H9 (cell line): ENCODE data around the gene IL1B. TPM values are rescaled to one million over a fixed set of nuclear protein-coding genes. Genes with fewer than 3 reads are reported as not detected.

ENCODE experiments used
- DNase-seq: peaks from one replicate; pipeline ENCODE4 v3.0.0-alpha.2; 2017
- H2AFZ ChIP-seq: one replicate; pipeline ENCODE4 v1.6.1; 2013; ENCODE audit warnings: mild to moderate bottlenecking, low read length, control low read depth, moderate library complexity
- H2AK5ac ChIP-seq: 2 replicates; pipeline ENCODE4 v1.6.1; 2013; ENCODE audit warnings: low read length, control low read depth, mixed read lengths; ENCODE audit not compliant: insufficient read length
- H2BK120ac ChIP-seq: one replicate; pipeline ENCODE4 v1.6.1; 2013; ENCODE audit warnings: low read depth, mild to moderate bottlenecking, low read length, control low read depth, inconsistent platforms; ENCODE audit not compliant: poor library complexity, severe bottlenecking
- H2BK12ac ChIP-seq: 2 replicates; pipeline ENCODE4 v1.6.1; 2013; ENCODE audit warnings: low read length, control low read depth, mixed read lengths, low read depth; ENCODE audit not compliant: insufficient read length
- H2BK15ac ChIP-seq: 2 replicates; pipeline ENCODE4 v1.6.1; 2013; ENCODE audit warnings: low read depth, low read length, control low read depth
- H2BK20ac ChIP-seq: one replicate; pipeline ENCODE4 v1.6.1; 2013; ENCODE audit warnings: low read depth, mild to moderate bottlenecking, low read length, control low read depth, inconsistent platforms; ENCODE audit not compliant: poor library complexity, severe bottlenecking
- H2BK5ac ChIP-seq: 2 replicates; pipeline ENCODE4 v1.6.1; 2013; ENCODE audit warnings: low read length, control low read depth, mixed read lengths; ENCODE audit not compliant: insufficient read length
- H3K14ac ChIP-seq: 2 replicates; pipeline ENCODE4 v1.6.1; 2013; ENCODE audit warnings: low read length, control low read depth; ENCODE audit not compliant: insufficient read depth
- H3K18ac ChIP-seq: 2 replicates; pipeline ENCODE4 v1.6.1; 2013; ENCODE audit warnings: low read depth, mild to moderate bottlenecking, mixed read lengths, low read length, control low read depth; ENCODE audit not compliant: insufficient read length
- H3K23ac ChIP-seq: 2 replicates; pipeline ENCODE4 v1.6.1; 2013; ENCODE audit warnings: low read length, control low read depth, mixed read lengths, low read depth; ENCODE audit not compliant: insufficient read length
- H3K23me2 ChIP-seq: 2 replicates; pipeline ENCODE4 v1.6.1; 2013; ENCODE audit warnings: low read depth, mild to moderate bottlenecking, mixed read lengths, low read length, control low read depth; ENCODE audit not compliant: insufficient read length, poor library complexity, severe bottlenecking
- H3K27ac ChIP-seq: 2 replicates; pipeline ENCODE4 v1.5.1; 2013; ENCODE audit warnings: low read length, control low read depth, mixed read lengths, low read depth; ENCODE audit not compliant: insufficient read length
- H3K27me3 ChIP-seq: 2 replicates; pipeline ENCODE4 v1.6.1; 2013; ENCODE audit warnings: low read length, control low read depth, inconsistent platforms; ENCODE audit not compliant: insufficient read depth
- H3K4ac ChIP-seq: 2 replicates; pipeline ENCODE4 v1.6.1; 2013; ENCODE audit warnings: low read depth, mild to moderate bottlenecking, control low read depth, inconsistent platforms, low read length, moderate library complexity
- H3K4me1 ChIP-seq: 2 replicates; pipeline ENCODE4 v1.6.1; 2013; ENCODE audit warnings: low read length, control low read depth, inconsistent platforms; ENCODE audit not compliant: insufficient read depth
- H3K4me2 ChIP-seq: 2 replicates; pipeline ENCODE4 v1.6.1; 2013; ENCODE audit warnings: low read length, control low read depth, mixed read lengths; ENCODE audit not compliant: insufficient read length, insufficient read depth
- H3K56ac ChIP-seq: 2 replicates; pipeline ENCODE4 v1.6.1; 2013; ENCODE audit warnings: low read depth, mild to moderate bottlenecking, mixed read lengths, low read length, control low read depth; ENCODE audit not compliant: insufficient read length
- H3K79me1 ChIP-seq: 2 replicates; pipeline ENCODE4 v1.6.1; 2013; ENCODE audit warnings: low read depth, mild to moderate bottlenecking, moderate library complexity, low read length, control low read depth, inconsistent platforms; ENCODE audit not compliant: insufficient read depth, poor library complexity, severe bottlenecking
- H3K79me2 ChIP-seq: 2 replicates; pipeline ENCODE4 v1.6.1; 2013; ENCODE audit warnings: low read length, control low read depth, inconsistent platforms; ENCODE audit not compliant: insufficient read depth
- H3K9ac ChIP-seq: 2 replicates; pipeline ENCODE4 v1.6.1; 2013; ENCODE audit warnings: low read length, control low read depth, mixed read lengths; ENCODE audit not compliant: insufficient read length; ENCODE audit errors: extremely low read depth
- H3K9me3 ChIP-seq: one replicate; pipeline ENCODE4 v1.6.1; 2013; ENCODE audit warnings: low read depth, low read length, inconsistent platforms; ENCODE audit not compliant: control insufficient read depth
- H3T11ph ChIP-seq: one replicate; pipeline ENCODE4 v1.6.1; 2013; ENCODE audit warnings: mild to moderate bottlenecking, low read length, control low read depth, inconsistent platforms
- H4K20me1 ChIP-seq: one replicate; pipeline ENCODE4 v1.6.1; 2013; ENCODE audit not compliant: control insufficient read depth, insufficient read length, insufficient read depth
- H4K5ac ChIP-seq: 2 replicates; pipeline ENCODE4 v1.6.1; 2013; ENCODE audit warnings: low read depth, mild to moderate bottlenecking, mixed read lengths, low read length, control low read depth; ENCODE audit not compliant: insufficient read length
- H4K8ac ChIP-seq: replicated peaks from 2 replicates; pipeline ENCODE4 v1.6.1; 2013; ENCODE audit warnings: low read length, control low read depth, mixed read lengths, low read depth; ENCODE audit not compliant: insufficient read length
- H4K91ac ChIP-seq: 2 replicates; pipeline ENCODE4 v1.6.1; 2013; ENCODE audit warnings: low read depth, mild to moderate bottlenecking, moderate library complexity, mixed read lengths, low read length, control low read depth; ENCODE audit not compliant: insufficient read length
- H3K27ac Mint-ChIP-seq, 3 experiments: 2 replicates in 2 of 3; 3 replicates in 1 of 3; pipeline ENCODE4 v1.8.0; 2020 to 2021; ENCODE audit warnings: mixed read lengths in 3 of 3, mild to moderate bottlenecking in 1 of 3, moderate library complexity in 1 of 3
- H3K27me3 Mint-ChIP-seq: 2 replicates; pipeline ENCODE4 v1.8.0; 2021; ENCODE audit warnings: low read depth, mild to moderate bottlenecking, moderate library complexity, mixed read lengths
- H3K36me3 Mint-ChIP-seq, 3 experiments: 2 replicates in 2 of 3; 3 replicates in 1 of 3; pipeline ENCODE4 v1.8.0; 2020 to 2021; ENCODE audit warnings: low read depth in 3 of 3, mixed read lengths in 3 of 3; ENCODE audit not compliant: insufficient read depth in 1 of 3
- H3K4me1 Mint-ChIP-seq, 2 experiments: 2 replicates each; pipeline ENCODE4 v1.8.0; 2020; ENCODE audit warnings: mixed read lengths in 2 of 2
- H3K4me3 Mint-ChIP-seq, 2 experiments: 2 replicates in 1 of 2; 3 replicates in 1 of 2; pipeline ENCODE4 v1.8.0; 2020 to 2021; ENCODE audit warnings: mild to moderate bottlenecking in 2 of 2, mixed read lengths in 2 of 2, moderate library complexity in 1 of 2
- H3K9me3 Mint-ChIP-seq, 2 experiments: 2 replicates in 1 of 2; 3 replicates in 1 of 2; pipeline ENCODE4 v1.8.0; 2020; ENCODE audit warnings: mild to moderate bottlenecking in 2 of 2, mixed read lengths in 2 of 2, moderate library complexity in 1 of 2
- WGBS: extraction: QIAGEN DNeasy Blood & Tissue Kit; methylation state at CpG from one replicate; pipeline ENCODE4 v1.1.7; 2013; ENCODE audit warnings: missing lambda C conversion rate, low lambda C conversion rate, mixed read lengths; ENCODE audit not compliant: insufficient read length; ENCODE audit errors: extremely low coverage; 5-methylcytosine and 5-hydroxymethylcytosine counted together
- total RNA-seq: library from RNA; stranded (reverse); gene quantifications from 2 replicates; pipeline ENCODE4 v1.2.1, GENCODE V29; 2021
- TF ChIP-seq, protein P1 (sequence below): fragments of 200-600 bp; sonication (generic); conservative IDR thresholded peaks from 3 replicates; pipeline ENCODE4 v1.8.0; 2021; ENCODE audit warnings: antibody characterized with exemption, mild to moderate bottlenecking

The IL1B gene
- total RNA-seq, 1 experiment from 2014 or later: not detected

DNA sequence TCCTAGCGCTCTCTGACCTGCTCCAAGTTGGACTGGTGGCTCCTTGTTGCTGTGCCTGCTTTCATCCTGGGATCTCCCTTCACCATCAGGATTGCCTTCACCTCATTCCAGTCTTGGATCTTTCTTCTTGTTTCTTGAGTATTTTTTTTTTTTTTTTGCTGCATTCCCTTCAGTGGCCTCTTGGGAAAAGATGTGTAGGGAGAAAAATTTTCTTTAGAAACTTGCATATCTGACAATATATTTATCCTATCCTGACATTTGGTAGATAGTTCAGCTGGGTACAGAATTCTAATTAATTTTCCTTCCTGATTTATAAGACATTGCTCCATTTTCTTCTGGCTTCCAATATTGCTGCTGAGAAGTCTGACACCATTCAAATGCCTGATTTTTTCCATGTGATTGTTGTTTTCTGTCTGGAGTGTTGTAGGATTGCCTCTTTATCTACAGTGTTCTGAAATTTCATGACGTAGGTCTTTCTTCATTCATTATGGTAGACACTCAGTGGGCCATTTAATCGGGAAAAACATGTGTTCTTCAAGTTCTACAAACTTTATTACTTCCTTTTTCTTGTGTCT is 29.3 kb downstream of the IL1B start:
- Histone ChIP-seq H3K79me1 (no peaks in the 10 kb centered on the region), H2BK20ac (no peak overlapping the region), H3K4me2 (no peak overlapping the region), H3K9me3 (no peaks in the 10 kb centered on the region), H3K23ac (no peak overlapping the region), H4K8ac (no peak overlapping the region), H2BK12ac (no peak overlapping the region), H3K27ac (no peak overlapping the region), H4K91ac (no peak overlapping the region), H3K79me2 (no peaks in the 10 kb centered on the region), H3K23me2 (no peaks in the 10 kb centered on the region), H2BK120ac (no peak overlapping the region), H3K9ac (no peak overlapping the region), H3K56ac (no peak overlapping the region), H2AFZ (no peak overlapping the region), H2BK15ac (no peak overlapping the region), H3K14ac (no peak overlapping the region), H2AK5ac (no peak overlapping the region), H3T11ph (no peak overlapping the region), H3K4ac (no peak overlapping the region), H4K5ac (no peak overlapping the region), H4K20me1 (no peaks in the 10 kb centered on the region), H3K27me3 (no peaks in the 10 kb centered on the region), H3K18ac (no peak overlapping the region), H3K4me1 (peaks cover 1% of the 10 kb centered on the region; the same call in 1 of the 2 replicates), H2BK5ac (no peak overlapping the region)
- TF ChIP-seq, protein P1, sequence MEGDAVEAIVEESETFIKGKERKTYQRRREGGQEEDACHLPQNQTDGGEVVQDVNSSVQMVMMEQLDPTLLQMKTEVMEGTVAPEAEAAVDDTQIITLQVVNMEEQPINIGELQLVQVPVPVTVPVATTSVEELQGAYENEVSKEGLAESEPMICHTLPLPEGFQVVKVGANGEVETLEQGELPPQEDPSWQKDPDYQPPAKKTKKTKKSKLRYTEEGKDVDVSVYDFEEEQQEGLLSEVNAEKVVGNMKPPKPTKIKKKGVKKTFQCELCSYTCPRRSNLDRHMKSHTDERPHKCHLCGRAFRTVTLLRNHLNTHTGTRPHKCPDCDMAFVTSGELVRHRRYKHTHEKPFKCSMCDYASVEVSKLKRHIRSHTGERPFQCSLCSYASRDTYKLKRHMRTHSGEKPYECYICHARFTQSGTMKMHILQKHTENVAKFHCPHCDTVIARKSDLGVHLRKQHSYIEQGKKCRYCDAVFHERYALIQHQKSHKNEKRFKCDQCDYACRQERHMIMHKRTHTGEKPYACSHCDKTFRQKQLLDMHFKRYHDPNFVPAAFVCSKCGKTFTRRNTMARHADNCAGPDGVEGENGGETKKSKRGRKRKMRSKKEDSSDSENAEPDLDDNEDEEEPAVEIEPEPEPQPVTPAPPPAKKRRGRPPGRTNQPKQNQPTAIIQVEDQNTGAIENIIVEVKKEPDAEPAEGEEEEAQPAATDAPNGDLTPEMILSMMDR: no peak; the same call in 2 of the 3 replicates
- DNase-seq: no peak
- WGBS: no CpG with 5 or more reads among the region's 3 CpGs
- Mint-ChIP-seq H3K36me3 (peaks cover 0 to 8% (median 0%) of the 10 kb centered on the region in 3 experiments; a peak in 4 of 7 replicates), H3K9me3 (peaks cover 0 to 3% of the 10 kb centered on the region in 2 experiments; a peak in 1 of 5 replicates), H3K27me3 (no peaks in the 10 kb centered on the region), H3K27ac (no peak overlapping the region), H3K4me1 (peaks cover 18 to 21% of the 10 kb centered on the region in 2 experiments), H3K4me3 (no peak overlapping the region)
